SKM-1 treated with dmso at 0.1 percent for 144 hours (cell line): ENCODE results near the gene CDK9.
A peak's percentile ranks its signal among the peaks of the same experiment; 100 is the strongest.

Experiments
- DNase-seq: peaks from one replicate; lab custom pipeline; 2025; ENCODE audit not compliant: unreplicated experiment; lab: John Stamatoyannopoulos, UW

The CDK9 gene

GRCh38 chr9:127779136-127779981 is 6.5 kb upstream of the CDK9 start:
- DNase-seq: peak; percentile 31

- DNase-seq: no peak
Measured at GRCh38 chr9:127780126-127780885, 5.5 kb upstream of the CDK9 start.

DNA sequence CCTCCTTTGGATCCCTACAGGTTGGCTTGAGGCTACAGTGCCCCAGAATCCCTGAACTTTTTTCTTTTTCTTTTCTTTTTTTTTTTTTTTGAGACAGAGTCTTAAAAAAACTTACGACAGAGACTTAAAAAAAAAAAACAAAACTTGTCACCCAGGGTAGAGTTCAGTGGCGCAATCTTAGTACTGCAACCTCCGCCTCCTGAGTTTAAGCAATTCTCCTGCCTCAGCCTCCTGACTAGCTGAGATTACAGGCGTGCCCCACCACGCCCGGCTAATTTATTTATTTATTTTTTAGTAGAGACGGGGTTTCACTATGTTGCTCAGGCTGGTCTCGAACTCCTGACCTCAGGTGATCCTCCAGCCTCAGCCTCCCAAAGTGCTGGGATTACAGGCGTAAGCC is 4.9 kb upstream of the CDK9 start:
- peak; percentile 62 for DNase-seq

DNA sequence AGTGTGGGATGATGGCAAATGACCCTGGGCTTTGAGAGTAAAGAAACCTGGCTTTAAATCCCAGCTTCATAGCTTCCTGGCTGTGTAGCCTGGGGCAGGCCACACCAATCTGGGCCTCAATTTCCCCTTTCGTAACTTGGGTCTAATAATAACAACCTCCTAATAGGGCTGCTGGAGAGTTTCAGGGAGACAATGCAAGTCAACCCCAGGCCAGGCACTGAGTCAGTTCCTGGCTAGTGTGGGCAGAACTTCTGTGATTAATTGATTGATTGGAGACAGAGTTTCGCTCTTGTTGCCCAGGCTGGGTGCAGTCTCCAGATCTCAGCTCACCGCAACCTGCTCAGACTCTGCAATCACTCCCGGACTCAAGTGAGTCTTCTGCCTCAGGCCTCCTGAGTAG is 4.0 kb upstream of the CDK9 start:
- DNase-seq: peak; percentile 29

GRCh38 chr9:127783111-127784008 is 2.5 kb upstream of the CDK9 start:
- DNase-seq: peak; percentile 93

DNA sequence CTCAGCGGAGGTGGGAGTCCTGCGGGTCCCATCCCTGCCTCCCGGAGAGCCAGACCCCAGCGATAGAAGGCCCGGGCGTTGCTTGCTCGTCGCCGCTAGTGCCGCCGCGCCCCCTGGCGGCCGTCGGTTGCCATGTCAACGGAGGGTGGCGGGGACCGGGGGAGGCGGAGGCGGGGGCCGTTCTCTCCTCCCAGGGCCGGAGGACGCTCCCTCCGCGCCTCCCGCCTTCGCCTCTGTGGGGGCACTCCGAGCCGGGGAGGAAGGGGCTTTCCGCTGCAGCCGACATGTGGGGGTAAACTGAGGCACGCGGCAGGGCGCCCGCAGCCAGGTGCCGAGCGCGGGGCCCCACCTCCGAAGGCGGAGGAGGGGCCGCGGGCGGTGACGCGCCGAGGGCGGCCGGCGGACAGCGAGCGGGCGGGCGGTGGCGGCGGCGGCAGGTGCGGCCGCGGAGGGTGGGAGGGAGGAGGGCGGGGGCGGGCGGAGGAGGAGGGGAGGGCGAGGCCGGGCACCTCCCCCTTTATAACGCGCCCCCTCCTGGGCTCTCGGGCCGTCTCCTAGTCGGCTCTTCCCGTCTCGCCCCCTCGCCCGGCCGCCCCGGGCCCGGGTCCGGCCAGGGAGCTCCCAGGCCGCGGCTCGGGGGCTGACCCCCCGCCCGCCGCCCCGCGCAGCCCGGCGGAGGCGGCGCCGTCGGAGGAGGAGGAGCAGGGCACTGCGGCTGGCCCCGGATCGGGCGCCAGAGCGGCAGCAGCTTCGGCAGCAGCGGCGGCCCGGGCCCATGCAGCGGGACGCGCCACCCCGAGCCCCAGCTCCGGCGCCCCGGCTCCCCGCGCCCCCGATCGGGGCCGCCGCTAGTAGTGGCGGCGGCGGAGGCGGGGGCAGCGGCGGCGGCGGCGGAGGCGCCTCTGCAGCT is 556 bp upstream of the CDK9 start:
- DNase-seq: peak; percentile 65

GRCh38 chr9:127786773-127787104 is 905 bp downstream of the CDK9 start:
- peak; percentile 54 for DNase-seq

GRCh38 chr9:127788337-127789011 is 2.6 kb downstream of the CDK9 start:
- DNase-seq: no peak

GRCh38 chr9:127789179-127789578 is 3.3 kb downstream of the CDK9 start:
- no peak for DNase-seq

GRCh38 chr9:127790094-127790855 is 4.4 kb downstream of the CDK9 start:
- DNase-seq: no peak

- DNase-seq: no peak
Measured at GRCh38 chr9:127791085-127791484, 5.3 kb downstream of the CDK9 start.

DNA sequence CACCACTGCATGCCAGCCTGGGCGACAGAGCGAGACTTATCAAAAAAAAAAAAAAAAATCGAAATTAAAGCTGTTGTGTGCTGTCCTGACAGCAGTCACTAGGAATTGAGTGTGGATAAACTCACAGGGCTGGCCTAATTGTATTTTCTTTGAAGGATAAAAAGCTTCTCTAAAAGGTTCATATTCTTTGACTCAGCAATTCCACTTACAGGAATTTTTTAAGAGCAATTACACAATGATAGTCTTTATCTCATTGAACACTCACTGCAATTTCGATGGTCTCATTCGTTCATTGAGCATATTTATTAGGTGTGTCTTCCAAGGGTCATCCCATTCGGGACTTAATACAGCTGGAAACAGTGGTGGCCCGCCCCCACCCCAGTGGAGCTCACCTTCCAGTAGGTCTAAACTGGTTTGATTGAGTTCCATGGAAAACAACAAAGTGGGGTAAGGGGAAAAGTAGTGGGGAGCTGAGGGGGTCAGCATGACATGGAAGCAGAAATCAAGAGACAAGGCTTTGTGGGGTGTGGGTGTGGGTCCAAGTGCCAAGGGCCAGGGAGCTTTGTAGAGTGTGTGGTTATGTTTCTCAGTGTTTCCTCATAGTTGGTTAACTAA is 6.7 kb downstream of the CDK9 start:
- DNase-seq: no peak

DNA sequence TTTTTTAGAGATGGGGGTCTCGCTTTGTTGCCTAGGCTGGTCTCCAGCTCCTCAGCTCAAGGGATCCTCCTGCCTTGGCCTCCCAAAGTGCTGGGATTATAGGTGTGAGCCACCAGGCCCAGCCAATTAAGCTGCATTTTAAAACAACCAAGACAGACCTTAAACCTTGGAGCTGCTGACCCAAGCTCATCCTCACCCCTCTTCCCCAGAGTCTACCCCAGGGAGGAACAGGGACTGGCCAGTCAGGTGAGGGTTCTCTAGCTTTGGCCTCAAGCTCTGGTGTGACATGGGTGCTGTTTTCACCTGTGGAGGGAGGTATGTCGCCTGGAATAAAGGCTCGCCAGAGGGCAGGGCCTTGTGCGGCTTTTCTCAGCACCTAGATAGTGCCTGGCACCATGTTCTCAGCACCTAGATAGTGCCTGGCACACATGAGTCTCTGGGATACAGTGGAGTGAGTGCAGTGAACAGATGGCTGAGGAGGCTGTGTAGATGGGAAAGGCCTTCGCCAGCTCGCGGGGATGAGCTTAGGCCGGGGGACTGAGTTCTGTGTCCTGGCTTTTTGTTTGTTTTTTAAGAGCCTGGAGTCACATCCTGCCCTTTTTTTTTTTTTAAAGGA is 7.4 kb downstream of the CDK9 start:
- DNase-seq: no peak

GRCh38 chr9:127794001-127794791 is 8.4 kb downstream of the CDK9 start:
- DNase-seq: no peak

DNA sequence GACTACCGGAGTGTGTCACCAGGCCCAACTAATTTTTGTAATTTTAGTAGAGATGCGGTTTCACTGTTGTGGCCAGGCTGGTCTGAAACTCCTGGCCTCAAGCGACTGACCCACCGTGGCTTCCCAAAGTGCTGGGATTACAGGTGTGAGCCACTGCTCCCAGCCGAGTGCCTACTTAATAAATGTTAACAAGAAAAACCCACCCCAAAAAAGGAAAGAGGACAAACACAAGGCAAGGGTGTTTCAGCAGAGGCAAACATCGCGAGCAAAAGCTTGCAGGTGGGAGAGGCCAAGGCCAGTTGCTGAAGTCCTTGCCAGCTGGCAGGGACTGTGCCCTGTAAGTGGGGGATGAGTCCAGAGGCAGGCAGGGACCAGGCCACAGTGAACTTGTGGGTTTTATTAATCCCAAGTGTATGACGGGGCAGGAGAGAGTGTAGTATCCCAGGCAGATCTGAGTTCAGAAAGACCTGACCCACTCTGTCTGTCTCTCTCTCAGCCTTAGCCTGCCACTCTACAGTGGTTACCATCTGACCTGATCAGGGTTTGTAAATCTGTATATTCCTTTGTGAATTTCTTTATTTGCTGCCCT is 10.5 kb downstream of the CDK9 start:
- no peak for DNase-seq

DNA sequence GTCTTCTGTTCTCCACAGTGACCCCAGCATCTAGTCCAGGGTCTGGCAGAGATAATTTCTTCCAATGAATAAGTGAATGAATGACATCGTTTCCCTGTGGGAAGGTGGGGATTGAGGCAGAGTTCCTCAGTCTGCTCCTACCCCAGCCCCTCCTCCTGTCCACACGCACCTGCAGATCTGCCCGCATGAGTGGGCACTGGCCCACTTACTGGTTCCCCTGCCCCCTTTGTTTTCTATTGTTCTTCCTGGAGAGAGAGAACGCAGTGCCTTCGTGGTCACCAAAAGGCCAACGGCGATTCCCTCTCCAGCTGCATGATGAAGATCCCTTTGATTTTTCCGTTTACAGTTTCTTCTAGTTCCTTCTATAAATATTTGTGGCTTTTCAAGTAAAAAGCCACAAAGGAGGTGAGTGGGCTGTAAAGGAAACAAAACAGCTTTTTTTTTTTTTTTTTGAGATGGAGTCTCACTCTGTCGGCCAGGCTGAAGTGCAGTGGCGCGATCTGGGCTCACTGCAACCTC is 11.1 kb downstream of the CDK9 start:
- no peak for DNase-seq
